Inferior parietal cortex (tissue), 1 donor: ENCODE results near the gene BEAN1.

Experiments used
- DNase-seq: peaks from one replicate; pipeline ENCODE4 v3.0.0-alpha.2; 2016; ENCODE audit errors: extremely low spot score

The BEAN1 gene

DNA sequence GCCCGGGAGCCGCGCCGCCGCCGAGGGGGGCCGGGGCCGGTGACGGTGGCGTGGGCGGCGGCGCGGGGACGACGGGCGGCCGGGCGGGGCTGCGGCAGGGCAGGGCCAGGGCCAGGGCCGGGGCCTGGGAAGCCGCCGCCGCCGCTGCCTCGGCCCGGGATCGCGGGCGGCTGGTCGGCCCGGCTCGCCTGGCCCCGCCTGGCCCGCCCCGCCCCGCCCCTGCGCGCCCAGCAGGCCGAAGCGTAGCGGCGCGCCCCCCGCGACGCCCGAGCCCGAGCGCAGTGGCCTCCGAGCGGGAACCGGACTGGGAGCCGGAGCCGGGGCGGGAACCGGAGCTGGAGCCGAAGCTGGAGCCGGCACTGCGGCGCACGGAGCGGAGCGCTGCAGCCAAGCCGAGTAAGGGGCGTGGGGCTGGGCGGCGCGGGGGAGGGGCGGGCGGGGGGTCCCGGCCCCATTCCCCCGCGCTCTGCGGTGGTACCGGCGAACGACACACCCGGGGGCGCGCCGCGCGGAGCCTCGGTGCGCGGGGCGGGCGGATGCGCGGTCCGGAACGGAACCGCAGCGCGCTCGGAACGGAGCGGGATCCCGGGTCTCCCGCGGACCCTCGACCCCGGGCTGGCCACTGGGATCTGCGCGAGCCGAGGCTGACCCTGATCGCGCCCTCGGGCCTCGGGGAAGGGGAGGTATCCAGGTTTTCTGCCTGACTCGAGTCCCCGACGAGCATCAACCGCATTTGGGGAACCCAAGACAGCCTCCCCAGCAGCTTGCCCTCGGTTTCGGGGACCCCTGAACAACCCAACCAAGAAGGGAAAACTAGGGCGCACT lies at the start of gene BEAN1:
TSS of gene BEAN1 (plus strand) at position 260 of the 825 bp plus-strand sequence. CDS start 10,382 bp downstream, outside the sequence.
- no peak for DNase-seq

GRCh38 chr16:66377324-66377723 lies 49.8 kb upstream of the BEAN1 start:
- no peak for DNase-seq

GRCh38 chr16:66378741-66379570 lies 48.1 kb upstream of the BEAN1 start:
- no peak for DNase-seq

- DNase-seq: no peak
Measured at GRCh38 chr16:66379571-66379941, 47.5 kb upstream of the BEAN1 start.

- no peak for DNase-seq
Measured at GRCh38 chr16:66380421-66380820, 46.7 kb upstream of the BEAN1 start.

- no peak for DNase-seq
Measured at GRCh38 chr16:66381585-66382170, 45.4 kb upstream of the BEAN1 start.

- DNase-seq: no peak
Measured at GRCh38 chr16:66382171-66382965, 44.7 kb upstream of the BEAN1 start.

DNA sequence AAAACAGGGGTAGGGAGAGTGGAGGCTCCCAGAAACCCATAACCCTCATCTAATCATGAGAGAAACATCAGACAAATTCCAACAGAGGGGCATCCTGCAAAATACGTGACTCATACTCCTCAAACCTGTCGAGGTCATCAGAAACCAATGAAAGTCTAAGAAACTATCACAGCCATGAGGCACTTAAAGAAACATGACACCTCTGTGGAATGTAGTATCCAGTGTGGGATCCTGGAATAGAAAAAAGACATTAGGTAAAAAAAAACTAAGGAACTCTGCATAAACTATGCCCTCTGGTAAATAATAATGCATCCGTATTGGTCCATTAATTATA lies 44.2 kb upstream of the BEAN1 start:
- no peak for DNase-seq

- DNase-seq: no peak
Measured at GRCh38 chr16:66383551-66383950, 43.5 kb upstream of the BEAN1 start.

DNA sequence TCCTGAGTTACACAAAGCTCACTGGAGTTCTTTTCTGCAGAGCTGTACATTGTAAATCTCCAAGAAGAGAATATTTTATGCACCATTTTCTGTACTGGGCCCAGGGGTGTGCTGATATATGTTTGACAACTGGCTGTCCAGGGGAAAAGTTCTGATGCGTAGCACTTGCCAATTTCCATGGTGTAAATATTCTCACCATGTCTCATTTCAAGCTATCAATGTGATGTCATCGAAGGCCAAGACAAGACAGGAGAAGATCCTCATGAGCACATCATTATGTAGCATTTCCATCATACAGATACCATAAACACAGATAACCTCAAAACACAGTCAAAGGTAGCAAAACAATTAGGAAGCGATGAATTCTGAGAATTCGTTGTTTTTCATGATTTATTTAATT lies 41.7 kb upstream of the BEAN1 start:
- no peak for DNase-seq

DNA sequence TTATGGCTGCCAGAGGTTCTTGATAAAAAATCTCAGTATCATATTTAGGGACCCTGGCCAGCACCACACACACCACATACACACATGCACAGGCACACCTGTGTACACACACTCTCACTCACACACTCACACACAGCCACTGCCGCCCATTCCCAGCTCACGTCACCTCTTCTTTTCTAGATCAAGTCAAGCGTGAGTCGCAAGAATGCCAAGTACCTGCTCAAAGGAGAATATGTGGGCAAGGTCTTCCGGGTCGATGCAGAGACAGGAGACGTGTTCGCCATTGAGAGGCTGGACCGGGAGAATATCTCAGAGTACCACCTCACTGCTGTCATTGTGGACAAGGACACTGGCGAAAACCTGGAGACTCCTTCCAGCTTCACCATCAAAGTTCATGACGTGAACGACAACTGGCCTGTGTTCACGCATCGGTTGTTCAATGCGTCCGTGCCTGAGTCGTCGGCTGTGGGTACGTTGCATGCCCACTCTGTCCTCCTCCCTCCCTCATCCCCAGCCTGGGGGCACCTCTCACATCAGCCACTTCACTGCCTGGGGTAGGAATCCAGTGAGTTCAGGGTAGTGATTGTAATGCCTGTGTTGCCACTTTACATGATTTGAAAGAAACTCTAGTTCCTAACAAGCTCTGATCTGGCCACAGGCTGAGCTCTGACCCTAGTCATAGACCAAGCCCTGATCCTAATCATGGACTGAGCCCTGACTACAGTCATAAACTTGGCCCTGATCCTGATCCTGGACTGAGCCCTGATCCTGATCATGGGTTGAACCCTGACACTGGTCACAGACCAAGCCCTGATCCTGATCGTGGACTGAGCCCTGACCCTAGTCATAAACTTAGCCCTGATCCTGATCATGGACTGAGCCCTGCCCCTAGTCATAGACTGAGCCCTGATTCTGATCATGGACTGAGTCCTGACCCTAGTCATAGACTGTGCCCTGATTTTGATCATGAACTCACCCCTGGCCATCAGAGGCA lies 40.2 kb upstream of the BEAN1 start:
- DNase-seq: no peak

- DNase-seq: no peak
Measured at GRCh38 chr16:66387817-66388332, 39.2 kb upstream of the BEAN1 start.

- DNase-seq: no peak
Measured at GRCh38 chr16:66388350-66389139, 38.5 kb upstream of the BEAN1 start.

GRCh38 chr16:66389256-66390176 lies 37.6 kb upstream of the BEAN1 start:
- no peak for DNase-seq

DNA sequence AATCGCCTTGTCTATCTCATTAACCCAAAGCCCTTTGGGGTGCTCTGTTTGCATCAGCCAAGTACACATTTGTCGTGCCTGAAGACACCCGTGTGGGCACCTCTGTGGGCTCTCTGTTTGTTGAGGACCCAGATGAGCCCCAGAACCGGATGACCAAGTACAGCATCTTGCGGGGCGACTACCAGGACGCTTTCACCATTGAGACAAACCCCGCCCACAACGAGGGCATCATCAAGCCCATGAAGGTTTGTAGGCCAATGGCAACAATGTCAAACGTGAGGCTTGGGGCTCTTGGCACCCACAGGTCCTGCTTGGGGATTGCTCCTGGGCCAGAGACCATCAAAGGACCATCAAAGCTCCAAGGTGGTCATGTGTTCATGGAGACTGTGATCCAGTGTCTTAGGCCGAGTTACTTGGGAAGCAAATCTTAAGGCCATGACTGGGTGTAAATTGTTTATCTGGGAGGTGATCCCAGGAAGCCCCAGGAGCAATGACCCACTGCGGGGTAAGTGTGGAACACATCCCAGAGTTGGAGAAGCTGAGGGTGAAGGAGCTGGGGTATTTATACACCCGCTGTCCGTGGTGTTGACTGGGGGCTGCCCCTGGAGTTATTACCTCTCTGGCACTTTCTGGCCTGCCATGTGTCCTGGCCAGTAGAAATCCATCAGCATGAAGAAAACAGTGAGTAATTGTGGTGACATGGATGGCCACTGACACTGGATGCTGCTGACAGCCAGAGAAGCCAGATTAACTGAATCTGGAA lies 36.6 kb upstream of the BEAN1 start:
- no peak for DNase-seq

GRCh38 chr16:66391726-66392670 lies 35.1 kb upstream of the BEAN1 start:
- no peak for DNase-seq
